Stimulated activated naive B cell treated with anti-CD40 and anti-IgM and Interleukin-4, amounts not matched to agents 10 μg/mL and 1 μg/mL and 100 μg/mL, for 72 hours (primary cell): Measurements from ENCODE around the gene SIT1.
"Not testable (repeated sequence)": the region's sequence is repeated elsewhere in the genome, so short reads cannot be mapped to it uniquely, and the experiment has no call there.

ENCODE experiments used
- ATAC-seq, 2 donors: fragments of 150-1000 bp; cut with Tn5 transposase; replicated peaks; 2 replicates each; pipeline ENCODE4 v1.10.0; 2021; ENCODE audit warnings: moderate library complexity in 1 of 2
- DNase-seq: peaks from one replicate; pipeline ENCODE4 v3.0.0; 2021
- H3K27ac Mint-ChIP-seq: one replicate; pipeline ENCODE4 v1.8.0; 2022; ENCODE audit warnings: mild to moderate bottlenecking, mixed read lengths
- H3K27me3 Mint-ChIP-seq, 2 donors: one replicate each; pipeline ENCODE4 v1.8.0; 2022; ENCODE audit warnings: mixed read lengths in 2 of 2
- H3K36me3 Mint-ChIP-seq, 2 donors: one replicate each; pipeline ENCODE4 v1.8.0; 2022; ENCODE audit warnings: mixed read lengths in 2 of 2, mild to moderate bottlenecking in 1 of 2
- H3K4me1 Mint-ChIP-seq, 2 donors: one replicate each; pipeline ENCODE4 v1.8.0; 2022; ENCODE audit warnings: mixed read lengths in 2 of 2, mild to moderate bottlenecking in 1 of 2
- H3K4me3 Mint-ChIP-seq, 2 donors: one replicate each; pipeline ENCODE4 v1.8.0; 2022; ENCODE audit warnings: mild to moderate bottlenecking in 2 of 2, mixed read lengths in 2 of 2, moderate library complexity in 1 of 2
- H3K9me3 Mint-ChIP-seq, 2 donors: one replicate each; pipeline ENCODE4 v1.8.0; 2022; ENCODE audit warnings: mixed read lengths in 2 of 2, mild to moderate bottlenecking in 1 of 2

The SIT1 gene

GRCh38 chr9:35618854-35619799, 31.6 kb downstream of the SIT1 start:
- H3K27ac Mint-ChIP-seq = peak overlapping the region; percentile 99
- H3K4me1 Mint-ChIP-seq = peaks cover 72 to 92% of the 10 kb centered on the region in 2 donors
- peak; percentile 87 for DNase-seq
- H3K36me3 Mint-ChIP-seq = peaks cover 39 to 43% of the 10 kb centered on the region in 2 donors
- H3K4me3 Mint-ChIP-seq = peak overlapping the region; percentile 91 to 96
- H3K9me3 Mint-ChIP-seq = no peaks in the 10 kb centered on the region
- ATAC-seq = peak; percentile 70 to 74
- no peaks in the 10 kb centered on the region for H3K27me3 Mint-ChIP-seq

GRCh38 chr9:35618325-35618727, 32.4 kb downstream of the SIT1 start, which contains the start of gene CD72:
TSS of gene CD72 (minus strand) at chr9:35618413. CDS start at chr9:35618303, 110 bp downstream.
- Mint-ChIP-seq H3K9me3 (no peaks in the 10 kb centered on the region), H3K4me3 (peak within 1 kb of the TSS; percentile 91 to 96), H3K4me1 (peaks cover 77 to 97% of the 10 kb centered on the region in 2 donors), H3K27ac (peak within 1 kb of the TSS; percentile 99), H3K27me3 (no peaks in the 10 kb centered on the region), H3K36me3 (peaks cover 46 to 50% of the 10 kb centered on the region in 2 donors)
- peak; percentile 39 to 40 for ATAC-seq
- peak; percentile 55 for DNase-seq

GRCh38 chr9:35617548-35617947, 33.2 kb downstream of the SIT1 start:
- ATAC-seq = no peak
- H3K27ac Mint-ChIP-seq = peak overlapping the region; percentile 99
- no peaks in the 10 kb centered on the region for H3K9me3 Mint-ChIP-seq
- no peaks in the 10 kb centered on the region for H3K27me3 Mint-ChIP-seq
- peaks cover 84 to 99% of the 10 kb centered on the region in 2 donors for H3K4me1 Mint-ChIP-seq
- peaks cover 51 to 57% of the 10 kb centered on the region in 2 donors for H3K36me3 Mint-ChIP-seq
- DNase-seq = no peak
- peak overlapping the region; percentile 91 to 96 for H3K4me3 Mint-ChIP-seq

DNA sequence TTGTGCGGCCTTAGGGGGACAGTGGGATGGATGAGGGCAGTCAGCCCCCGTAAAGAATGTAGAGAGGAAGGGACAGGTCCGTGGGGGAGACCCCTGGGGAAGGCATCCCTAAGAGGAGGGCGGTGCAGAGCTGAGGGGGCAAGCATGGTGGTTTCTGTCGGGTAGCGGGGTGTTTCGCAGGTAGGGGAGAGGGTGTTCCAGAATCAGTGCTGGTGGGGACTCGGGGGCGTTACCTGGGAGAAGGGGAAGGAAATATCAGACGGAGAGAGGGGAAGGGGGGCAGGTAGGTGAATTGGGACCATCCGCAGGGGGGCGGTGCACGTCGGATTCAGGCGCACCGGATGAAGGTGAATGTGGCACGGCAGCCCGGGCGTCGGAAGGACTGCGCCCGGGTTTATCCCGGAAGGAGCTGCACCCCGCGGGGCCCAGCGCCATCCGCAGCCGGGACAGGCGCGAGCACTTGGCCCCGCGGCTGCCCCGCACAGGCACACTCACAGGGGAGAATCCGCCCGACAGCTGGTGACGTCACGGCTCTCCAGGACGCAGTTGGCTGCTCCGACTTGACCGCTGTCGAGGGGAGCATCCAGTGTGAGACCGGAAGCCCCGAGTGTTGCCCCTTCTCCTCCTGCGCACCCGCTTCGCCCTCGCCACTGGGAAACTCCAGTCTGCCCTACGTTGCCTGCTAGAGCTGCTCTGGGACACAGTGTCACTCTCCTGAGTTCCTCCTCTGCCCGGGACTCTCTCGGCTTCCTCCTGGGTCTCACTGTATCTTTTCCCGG, 33.9 kb downstream of the SIT1 start:
- peak; percentile 76 for DNase-seq
- Mint-ChIP-seq H3K4me1 (peaks cover 82 to 99% of the 10 kb centered on the region in 2 donors), H3K27ac (peak overlapping the region; percentile 99), H3K9me3 (no peaks in the 10 kb centered on the region), H3K36me3 (peaks cover 56 to 60% of the 10 kb centered on the region in 2 donors), H3K27me3 (no peaks in the 10 kb centered on the region), H3K4me3 (peak overlapping the region; percentile 91 to 96)
- ATAC-seq = peak; percentile 16 to 19

- DNase-seq = no peak
- Mint-ChIP-seq H3K27ac (peak overlapping the region; percentile 99), H3K9me3 (no peaks in the 10 kb centered on the region), H3K27me3 (no peaks in the 10 kb centered on the region), H3K36me3 (peaks cover 63 to 67% of the 10 kb centered on the region in 2 donors), H3K4me1 (peaks cover 80 to 99% of the 10 kb centered on the region in 2 donors), H3K4me3 (peak overlapping the region; percentile 91 to 96)
- no peak for ATAC-seq
Observed at GRCh38 chr9:35615981-35616680, 34.6 kb downstream of the SIT1 start.

DNA sequence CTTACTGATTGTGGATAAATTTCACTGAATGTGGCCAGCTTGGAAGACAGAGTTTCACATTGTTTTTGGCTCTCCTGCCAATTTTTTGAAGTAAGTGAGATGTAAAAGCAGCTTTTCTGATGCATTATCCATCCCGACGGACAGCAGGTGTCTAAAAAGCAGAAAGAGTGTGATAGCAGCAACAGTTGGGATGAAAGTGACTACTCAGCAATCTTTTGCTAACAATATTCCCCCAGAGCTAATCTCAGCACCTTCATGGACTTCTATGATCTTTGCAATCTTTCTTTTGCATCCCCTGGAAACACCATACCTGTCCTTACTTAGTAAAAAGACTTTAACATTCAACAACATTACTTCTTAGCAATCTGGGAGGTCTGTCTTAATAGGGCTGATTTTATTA, 37.9 kb downstream of the SIT1 start:
- Mint-ChIP-seq H3K4me3 (peak overlapping the region in 1 of 2 donors; percentile 0), H3K9me3 (no peaks in the 10 kb centered on the region), H3K36me3 (peaks cover 75 to 76% of the 10 kb centered on the region in 2 donors), H3K4me1 (peaks cover 61 to 95% of the 10 kb centered on the region in 2 donors), H3K27ac (no peak overlapping the region), H3K27me3 (no peaks in the 10 kb centered on the region)
- ATAC-seq (no peak), DNase-seq (no peak)

GRCh38 chr9:35612066-35612465, 38.7 kb downstream of the SIT1 start:
- H3K4me3 Mint-ChIP-seq, H3K27me3 Mint-ChIP-seq, H3K9me3 Mint-ChIP-seq, ATAC-seq, DNase-seq: not testable (repeated sequence)
- Mint-ChIP-seq H3K36me3 (peaks cover 68 to 74% of the 10 kb centered on the region in 2 donors), H3K4me1 (peaks cover 59 to 96% of the 10 kb centered on the region in 2 donors), H3K27ac (peak overlapping the region; percentile 42)

- no peak for DNase-seq
- H3K36me3 Mint-ChIP-seq = peaks cover 64 to 74% of the 10 kb centered on the region in 2 donors
Observed at GRCh38 chr9:35611230-35611797, 39.4 kb downstream of the SIT1 start.

GRCh38 chr9:35609820-35610163, 40.9 kb downstream of the SIT1 start:
- ATAC-seq (no peak), DNase-seq (no peak)
- Mint-ChIP-seq H3K4me1 (peaks cover 51 to 84% of the 10 kb centered on the region in 2 donors), H3K9me3 (no peaks in the 10 kb centered on the region), H3K27me3 (no peaks in the 10 kb centered on the region), H3K27ac (no peak overlapping the region), H3K4me3 (no peak overlapping the region), H3K36me3 (peaks cover 49 to 58% of the 10 kb centered on the region in 2 donors)

More at GRCh38 chr9:35611230-35611797, 39.4 kb downstream of the SIT1 start:
- H3K27me3 Mint-ChIP-seq = no peaks in the 10 kb centered on the region
- H3K4me3 Mint-ChIP-seq = no peak overlapping the region
- ATAC-seq = peak; percentile 72 to 79
- H3K9me3 Mint-ChIP-seq = no peaks in the 10 kb centered on the region
- peaks cover 61 to 94% of the 10 kb centered on the region in 2 donors for H3K4me1 Mint-ChIP-seq
- H3K27ac Mint-ChIP-seq = peak overlapping the region; percentile 79

DNA sequence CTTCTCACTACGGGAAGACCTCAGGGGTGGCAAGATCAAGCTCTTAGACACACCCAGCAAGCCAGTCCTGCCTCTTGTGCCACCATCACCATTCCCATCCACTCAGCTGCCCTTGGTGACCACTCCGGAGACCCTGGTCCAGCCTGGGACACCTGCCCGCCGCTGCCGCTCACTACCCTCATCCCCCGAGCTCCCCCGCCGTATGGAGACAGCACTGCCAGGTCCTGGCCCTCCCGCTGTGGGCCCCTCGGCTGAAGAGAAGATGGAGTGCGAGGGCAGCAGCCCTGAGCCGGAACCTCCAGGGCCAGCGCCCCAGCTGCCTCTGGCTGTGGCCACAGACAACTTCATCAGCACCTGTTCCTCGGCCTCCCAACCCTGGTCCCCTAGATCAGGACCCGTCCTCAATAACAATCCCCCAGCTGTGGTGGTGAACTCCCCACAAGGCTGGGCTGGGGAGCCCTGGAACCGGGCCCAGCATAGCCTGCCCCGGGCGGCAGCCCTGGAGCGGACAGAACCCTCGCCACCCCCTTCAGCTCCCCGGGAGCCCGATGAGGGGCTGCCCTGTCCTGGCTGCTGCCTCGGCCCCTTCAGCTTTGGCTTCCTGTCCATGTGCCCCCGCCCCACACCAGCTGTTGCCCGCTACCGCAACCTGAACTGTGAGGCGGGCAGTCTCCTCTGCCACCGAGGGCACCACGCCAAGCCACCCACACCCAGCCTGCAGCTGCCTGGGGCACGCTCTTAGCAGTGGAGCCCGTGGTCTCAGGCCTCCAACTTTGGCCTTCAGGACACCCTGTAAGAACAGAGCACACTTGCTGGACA, 41.5 kb downstream of the SIT1 start:
- ATAC-seq = no peak
- H3K27ac Mint-ChIP-seq = peak overlapping the region; percentile 34
- peaks cover 49 to 81% of the 10 kb centered on the region in 2 donors for H3K4me1 Mint-ChIP-seq

DNA sequence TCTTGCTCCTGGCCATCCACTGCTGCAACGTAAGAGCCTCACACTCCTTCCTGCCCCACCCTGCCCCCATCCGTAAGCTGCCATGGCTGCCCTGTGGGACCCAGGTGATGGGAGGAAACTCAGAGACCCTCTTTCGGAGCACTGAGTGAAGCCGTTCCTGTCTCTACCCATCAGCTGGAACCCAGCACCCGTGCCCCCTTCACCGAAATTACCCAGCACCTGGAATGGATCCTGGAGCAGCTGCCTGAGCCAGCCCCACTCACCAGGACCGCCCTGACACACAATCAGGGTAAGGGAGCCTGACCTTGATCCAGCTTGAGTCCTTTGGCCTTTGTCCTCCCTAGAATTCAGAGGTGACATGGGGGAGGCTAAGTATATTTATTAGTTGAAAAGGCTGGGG, 42.5 kb downstream of the SIT1 start:
- Mint-ChIP-seq H3K4me1 (peaks cover 44 to 81% of the 10 kb centered on the region in 2 donors), H3K27ac (peak overlapping the region; percentile 70), H3K4me3 (peak overlapping the region in 1 of 2 donors; percentile 44), H3K36me3 (peaks cover 34 to 44% of the 10 kb centered on the region in 2 donors), H3K27me3 (no peaks in the 10 kb centered on the region), H3K9me3 (peaks cover 0 to 3% of the 10 kb centered on the region in 2 donors)
- no peak for ATAC-seq
- DNase-seq = no peak

More for the DNA sequence above, 41.5 kb downstream of the SIT1 start:
- H3K9me3 Mint-ChIP-seq = no peaks in the 10 kb centered on the region
- no peak overlapping the region for H3K4me3 Mint-ChIP-seq
- peaks cover 43 to 53% of the 10 kb centered on the region in 2 donors for H3K36me3 Mint-ChIP-seq
- DNase-seq = no peak
- H3K27me3 Mint-ChIP-seq = no peaks in the 10 kb centered on the region

DNA sequence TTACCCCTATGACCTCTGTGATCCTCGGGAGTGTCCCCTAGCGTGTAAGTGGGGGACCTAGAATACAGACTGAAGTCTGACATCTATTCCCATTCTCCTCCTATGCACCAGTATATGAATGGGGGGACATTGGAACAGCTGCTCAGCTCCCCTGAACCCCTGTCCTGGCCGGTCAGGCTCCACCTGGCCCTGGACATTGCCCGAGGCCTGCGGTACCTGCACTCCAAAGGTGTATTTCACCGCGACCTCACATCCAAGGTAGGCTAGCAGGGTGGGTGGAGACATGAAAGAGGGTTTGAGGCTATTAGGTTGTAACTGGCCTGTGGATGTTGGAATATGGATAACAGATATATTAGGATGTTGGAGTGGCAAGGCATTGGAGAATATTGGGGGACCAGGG, 44.0 kb downstream of the SIT1 start:
- H3K27me3 Mint-ChIP-seq = no peaks in the 10 kb centered on the region
- peaks cover 37 to 68% of the 10 kb centered on the region in 2 donors for H3K4me1 Mint-ChIP-seq
- no peak for ATAC-seq
- peaks cover 24 to 33% of the 10 kb centered on the region in 2 donors for H3K36me3 Mint-ChIP-seq
- H3K27ac Mint-ChIP-seq = peak overlapping the region; percentile 56
- H3K4me3 Mint-ChIP-seq = peak overlapping the region; percentile 9 to 45
- peaks cover 0 to 3% of the 10 kb centered on the region in 2 donors for H3K9me3 Mint-ChIP-seq
- DNase-seq = no peak

- Mint-ChIP-seq H3K27ac (peak overlapping the region; percentile 81), H3K27me3 (no peaks in the 10 kb centered on the region), H3K9me3 (peaks cover 0 to 3% of the 10 kb centered on the region in 2 donors), H3K4me1 (peaks cover 31 to 63% of the 10 kb centered on the region in 2 donors), H3K4me3 (peak overlapping the region; percentile 84 to 85), H3K36me3 (peaks cover 18 to 27% of the 10 kb centered on the region in 2 donors)
- ATAC-seq = no peak
- no peak for DNase-seq
Observed at GRCh38 chr9:35606138-35606504, 44.6 kb downstream of the SIT1 start.
